CD14-positive monocyte (primary cell): Measurements from ENCODE around the gene OAS2. TPM values are rescaled to one million over a fixed set of nuclear protein-coding genes. Genes with fewer than 3 reads are reported as not detected.
"Not testable (repeated sequence)": the region's sequence is repeated elsewhere in the genome, so short reads cannot be mapped to it uniquely, and the experiment has no call there.

ENCODE experiments used
- DNase-seq, 3 donors: peaks; one replicate each; pipeline ENCODE4 v3.0.0-alpha.2; 2011 to 2022
- H2AFZ ChIP-seq: 2 replicates; pipeline ENCODE4 v1.6.0; 2012; ENCODE audit warnings: mild to moderate bottlenecking, low read depth, low read length, inconsistent platforms; ENCODE audit not compliant: insufficient read depth, poor library complexity, severe bottlenecking
- H3K27ac ChIP-seq, 2 donors: 1 replicate in 1 of 2; 2 replicates in 1 of 2; pipeline ENCODE4 v1.5.1; 2012 to 2013; ENCODE audit warnings: low read length in 2 of 2, control low read depth in 1 of 2, inconsistent platforms in 1 of 2, low read depth in 1 of 2, mild to moderate bottlenecking in 1 of 2
- H3K27me3 ChIP-seq, 2 donors: one replicate each; pipeline versions ENCODE4 v1.6.0 to v1.6.1; 2011 to 2013; ENCODE audit warnings: low read length in 2 of 2; ENCODE audit not compliant: control insufficient read depth in 2 of 2, insufficient read depth in 2 of 2
- H3K36me3 ChIP-seq, 2 donors: replicated peaks in 1 of 2; 1 replicate in 1 of 2; 2 replicates in 1 of 2; pipeline versions ENCODE4 v1.5.1 to v1.6.1; 2012 to 2013; ENCODE audit warnings: low read length in 2 of 2, control low read depth in 1 of 2, inconsistent platforms in 1 of 2, mild to moderate bottlenecking in 1 of 2; ENCODE audit not compliant: insufficient read depth in 2 of 2, control insufficient read depth in 1 of 2
- H3K4me1 ChIP-seq, 2 donors: 1 replicate in 1 of 2; 2 replicates in 1 of 2; pipeline versions ENCODE4 v1.5.1 to v1.6.1; 2012 to 2013; ENCODE audit warnings: low read length in 2 of 2, control low read depth in 1 of 2, inconsistent platforms in 1 of 2, mild to moderate bottlenecking in 1 of 2, moderate library complexity in 1 of 2; ENCODE audit not compliant: insufficient read depth in 2 of 2, control insufficient read depth in 1 of 2
- H3K4me2 ChIP-seq: replicated peaks from 2 replicates; pipeline ENCODE3; 2012; ENCODE audit warnings: low read length, moderate library complexity, mild to moderate bottlenecking; ENCODE audit not compliant: poor library complexity, severe bottlenecking; ENCODE audit errors: extremely low read depth
- H3K4me3 ChIP-seq, 3 experiments: fragments of 200-600 bp in 1 of 3; sonication (generic) in 1 of 3; replicated peaks in 1 of 3; 1 replicate in 2 of 3; 2 replicates in 1 of 3; pipeline ENCODE4 v1.5.1; 2011 to 2013; ENCODE audit warnings: low read length in 3 of 3, mild to moderate bottlenecking in 3 of 3, control low read depth in 2 of 3, low read depth in 2 of 3, inconsistent platforms in 1 of 3, moderate library complexity in 1 of 3
- H3K79me2 ChIP-seq: 2 replicates; pipeline ENCODE4 v1.6.0; 2012; ENCODE audit warnings: mild to moderate bottlenecking, control low read depth, inconsistent platforms, low read length, moderate library complexity; ENCODE audit not compliant: insufficient read depth
- H3K9ac ChIP-seq: 2 replicates; pipeline ENCODE4 v1.6.0; 2017; ENCODE audit warnings: low read length, mild to moderate bottlenecking; ENCODE audit not compliant: insufficient read depth, poor library complexity, severe bottlenecking
- H3K9me3 ChIP-seq, 2 donors: replicated peaks in 1 of 2; 1 replicate in 1 of 2; 2 replicates in 1 of 2; pipeline versions ENCODE4 v1.5.1 to v1.6.1; 2012 to 2013; ENCODE audit warnings: low read length in 2 of 2, control low read depth in 1 of 2; ENCODE audit not compliant: control insufficient read depth in 1 of 2, insufficient read depth in 1 of 2
- H4K20me1 ChIP-seq: 2 replicates; pipeline ENCODE4 v1.6.0; 2012; ENCODE audit warnings: mild to moderate bottlenecking, low read length, control low read depth, moderate library complexity; ENCODE audit not compliant: insufficient read depth
- H3K27ac Mint-ChIP-seq, 7 donors: one replicate each; pipeline ENCODE4 v1.8.0; 2020; ENCODE audit warnings: mild to moderate bottlenecking in 7 of 7, mixed read lengths in 7 of 7, moderate library complexity in 6 of 7, inconsistent platforms in 2 of 7
- H3K27me3 Mint-ChIP-seq, 3 donors: one replicate each; pipeline ENCODE4 v1.8.0; 2021 to 2022; ENCODE audit warnings: low read depth in 3 of 3, mild to moderate bottlenecking in 3 of 3, mixed read lengths in 3 of 3, moderate library complexity in 3 of 3, inconsistent platforms in 1 of 3
- H3K36me3 Mint-ChIP-seq, 2 donors: one replicate each; pipeline ENCODE4 v1.8.0; 2020; ENCODE audit warnings: mixed read lengths in 2 of 2, inconsistent platforms in 1 of 2, mild to moderate bottlenecking in 1 of 2
- H3K4me1 Mint-ChIP-seq: one replicate; pipeline ENCODE4 v1.8.0; 2020; ENCODE audit warnings: mild to moderate bottlenecking, mixed read lengths
- H3K4me3 Mint-ChIP-seq, 2 donors: one replicate each; pipeline ENCODE4 v1.8.0; 2020; ENCODE audit warnings: mild to moderate bottlenecking in 2 of 2, mixed read lengths in 2 of 2, moderate library complexity in 1 of 2
- H3K9me3 Mint-ChIP-seq, 7 donors: one replicate each; pipeline ENCODE4 v1.8.0; 2020 to 2022; ENCODE audit warnings: mixed read lengths in 7 of 7, mild to moderate bottlenecking in 6 of 7, moderate library complexity in 6 of 7, inconsistent platforms in 2 of 7
- CTCF ChIP-seq: fragments of 200-600 bp; IDR thresholded peaks from one replicate; pipeline ENCODE4 v1.8.0; 2022; ENCODE audit warnings: antibody characterized with exemption, mild to moderate bottlenecking
- WGBS: methylation state at CpG from one replicate; pipeline ENCODE4 v1.1.5; 2013; ENCODE audit warnings: missing lambda C conversion rate; ENCODE audit not compliant: insufficient coverage; 5-methylcytosine and 5-hydroxymethylcytosine counted together
- intact Hi-C, 2 donors: fragments of 100-400 bp; cut with micrococcal nuclease; formaldehyde crosslinking; loops; one replicate each; pipeline versions ENCODE4 v1.15.0 to v1.15.1; 2023
- polyA plus RNA-seq, 3 donors: library from polyadenylated mRNA; depleted of rRNA in 1 of 3; unstranded in 2 of 3; stranded (reverse) in 1 of 3; fragments of 300-500 nt in 2 of 3; fragments of >200 nt in 1 of 3; fragmentation: Illumina TruSeq in 2 of 3; gene quantifications; 1 replicate in 2 of 3; 2 replicates in 1 of 3; pipeline ENCODE4 v1.2.3, GENCODE V29; 2012 to 2021

The OAS2 gene
- polyA plus RNA-seq, 3 donors = 27.7 to 55.9 (median 40.1) TPM

- H3K27ac ChIP-seq = no peak overlapping the region
- Mint-ChIP-seq H3K9me3 (peaks cover 4 to 16% (median 9%) of the 10 kb centered on the region in 7 donors), H3K4me3 (no peak overlapping the region), H3K27me3 (no peaks in the 10 kb centered on the region), H3K36me3 (peaks cover 74 to 78% of the 10 kb centered on the region in 2 donors), H3K27ac (no peak overlapping the region), H3K4me1 (no peaks in the 10 kb centered on the region)
- H2AFZ ChIP-seq = no peak overlapping the region
- peaks cover 49 to 89% of the 10 kb centered on the region in 2 donors for H3K36me3 ChIP-seq
- no peak for TF ChIP-seq CTCF
- intact Hi-C loops = no loop called here
- no peak for DNase-seq
- H3K79me2 ChIP-seq = peaks cover 37% of the 10 kb centered on the region
- no peak overlapping the region for H3K4me2 ChIP-seq
- WGBS = 0% methylated on average over 2 of the region's 3 CpGs
- peaks cover 0 to 6% of the 10 kb centered on the region in 2 donors for H3K9me3 ChIP-seq
- no peaks in the 10 kb centered on the region for H3K4me1 ChIP-seq
- H3K27me3 ChIP-seq = no peaks in the 10 kb centered on the region
- no peak overlapping the region for H3K9ac ChIP-seq
- no peak overlapping the region for H3K4me3 ChIP-seq
- H4K20me1 ChIP-seq = peaks cover 61% of the 10 kb centered on the region
Measured at GRCh38 chr12:112988224-112988623, 9.9 kb downstream of the OAS2 start.

- H3K9me3 ChIP-seq, H3K27me3 Mint-ChIP-seq, H3K27me3 ChIP-seq, H3K27ac Mint-ChIP-seq, DNase-seq, H2AFZ ChIP-seq, H3K4me2 ChIP-seq, H3K4me3 ChIP-seq, H3K27ac ChIP-seq, H3K4me1 ChIP-seq, H3K9ac ChIP-seq, H3K4me3 Mint-ChIP-seq, intact Hi-C loops, H3K4me1 Mint-ChIP-seq: not testable (repeated sequence)
- H3K79me2 ChIP-seq = peaks cover 30% of the 10 kb centered on the region
- H3K36me3 ChIP-seq = peaks cover 49 to 90% of the 10 kb centered on the region in 2 donors
- WGBS = no CpG with 5 or more reads among the region's 3 CpGs
- H3K36me3 Mint-ChIP-seq = peaks cover 73 to 79% of the 10 kb centered on the region in 2 donors
- H4K20me1 ChIP-seq = peaks cover 66% of the 10 kb centered on the region
- peaks cover 4 to 13% (median 9%) of the 10 kb centered on the region in 7 donors for H3K9me3 Mint-ChIP-seq
Measured at GRCh38 chr12:112988823-112989385, 10.6 kb downstream of the OAS2 start.
